Activated CD4-positive, alpha-beta T cell treated with anti-CD3 and anti-CD28 coated beads for 36 hours (primary cell): ENCODE measurements around the gene MALT1. TPM values are rescaled to one million over a fixed set of nuclear protein-coding genes. Genes with fewer than 3 reads are reported as not detected.

Source experiments
- ATAC-seq: fragments of 200-7000 bp; cut with Tn5 transposase; one replicate; pipeline ENCODE4 v1.10.0; 2021; ENCODE audit warnings: mild to moderate bottlenecking, moderate library complexity
- CTCF ChIA-PET: fragments of 350-600 bp; sonication (Branson Sonifier 250); formaldehyde crosslinking; loops from one replicate; lab custom pipeline; 2021; ENCODE audit warnings: antibody characterized with exemption; lab: Charles Lee
- POLR2A ChIA-PET: fragments of 350-600 bp; sonication (Branson Sonifier 250); formaldehyde crosslinking; loops from one replicate; lab custom pipeline; 2021; ENCODE audit warnings: antibody characterized with exemption, inconsistent platforms; lab: Charles Lee
- DNase-seq: peaks from one replicate; pipeline ENCODE4 v3.0.0-alpha.2; 2020
- H3K27ac Mint-ChIP-seq: one replicate; pipeline ENCODE4 v1.8.0; 2021; ENCODE audit warnings: mixed read lengths
- H3K27me3 Mint-ChIP-seq: one replicate; pipeline ENCODE4 v1.8.0; 2021; ENCODE audit warnings: mixed read lengths
- H3K36me3 Mint-ChIP-seq: one replicate; pipeline ENCODE4 v1.8.0; 2021; ENCODE audit warnings: low read depth, mixed read lengths
- H3K4me1 Mint-ChIP-seq: one replicate; pipeline ENCODE4 v1.8.0; 2021; ENCODE audit warnings: mixed read lengths
- H3K4me3 Mint-ChIP-seq: one replicate; pipeline ENCODE4 v1.8.0; 2021; ENCODE audit warnings: mild to moderate bottlenecking, moderate library complexity, mixed read lengths
- H3K9me3 Mint-ChIP-seq: one replicate; pipeline ENCODE4 v1.8.0; 2021; ENCODE audit warnings: low read depth, mixed read lengths
- intact Hi-C, 2 experiments: fragments of 100-400 bp; cut with DNase I in 1 of 2; cut with micrococcal nuclease in 1 of 2; formaldehyde crosslinking; loops; one replicate each; pipeline versions ENCODE4 v1.14.2 to v1.15.1; 2022 to 2024; cut with DNase I, micrococcal nuclease
- total RNA-seq, 2 experiments: library from RNA; stranded (reverse); gene quantifications; one replicate each; pipeline ENCODE4 v1.2.3, GENCODE V29; 2021

Gene MALT1
- total RNA-seq: 10 to 100 TPM; 39.3 to 40.5 TPM

- Mint-ChIP-seq H3K4me1 (peaks cover 63% of the 10 kb centered on the region), H3K27me3 (no peaks in the 10 kb centered on the region), H3K4me3 (peak within 1 kb of the TSS; percentile 98), H3K9me3 (no peaks in the 10 kb centered on the region), H3K27ac (peak within 1 kb of the TSS; percentile 96), H3K36me3 (peaks cover 18% of the 10 kb centered on the region)
- intact Hi-C loops: loop anchor here (1.0 to 10.0 kb wide), 10 partner anchors 17 to 1234 kb away; partner anchors contain the start of genes LMAN1 (in 1 of the 2) and SEC11C (in 1 of the 2)
- POLR2A ChIA-PET: interaction anchor here (0.6 to 1.4 kb wide), 8 partner anchors 10 to 126 kb away, joined by 3 to 8 read pairs (median 4); no protein-coding TSS in a partner anchor
- ATAC-seq (peak; percentile 83), DNase-seq (peak; percentile 97)
- CTCF ChIA-PET: interaction anchor here (0.6 to 2.7 kb wide), 11 partner anchors 10 to 150 kb away, joined by 3 to 16 read pairs (median 4); no protein-coding TSS in a partner anchor
These were observed at the start of gene MALT1 for GRCh38 chr18:58671111-58671631. Gene MALT1, plus strand, starts transcription at chr18:58671465. Its CDS starts 179 bp downstream, at chr18:58671644.

- Mint-ChIP-seq H3K27me3 (no peaks in the 10 kb centered on the region), H3K27ac (no peak overlapping the region), H3K4me1 (peaks cover 13% of the 10 kb centered on the region), H3K4me3 (no peak overlapping the region), H3K9me3 (no peaks in the 10 kb centered on the region), H3K36me3 (no peaks in the 10 kb centered on the region)
- POLR2A ChIA-PET: interaction anchor here (0.7 kb wide), 1 partner anchor 120 kb away, joined by 3 read pairs; no protein-coding TSS in a partner anchor
- CTCF ChIA-PET: interaction anchor here (0.6 to 1.1 kb wide), 2 partner anchors 41 to 140 kb away, joined by 3 read pairs; no protein-coding TSS in a partner anchor
- ATAC-seq (no peak), DNase-seq (no peak)
- intact Hi-C loops: no loop called here
These were observed 47.3 kb upstream of the MALT1 start for GRCh38 chr18:58624011-58624410.

- Mint-ChIP-seq H3K4me3 (no peak overlapping the region), H3K36me3 (no peaks in the 10 kb centered on the region), H3K9me3 (no peaks in the 10 kb centered on the region), H3K27ac (peak overlapping the region; percentile 23), H3K4me1 (peaks cover 24% of the 10 kb centered on the region), H3K27me3 (no peaks in the 10 kb centered on the region)
- POLR2A ChIA-PET: no interaction called here
- DNase-seq (no peak), ATAC-seq (no peak)
- CTCF ChIA-PET: interaction anchor here (1.2 to 1.4 kb wide), 2 partner anchors 11 to 14 kb away, joined by 3 to 4 read pairs; no protein-coding TSS in a partner anchor
- intact Hi-C loops: no loop called here
These were observed 45.4 kb upstream of the MALT1 start for GRCh38 chr18:58625839-58626238.

GRCh38 chr18:58630071-58630470 is 41.2 kb upstream of the MALT1 start:
- Mint-ChIP-seq H3K27ac (no peak overlapping the region), H3K4me1 (peaks cover 37% of the 10 kb centered on the region), H3K27me3 (no peaks in the 10 kb centered on the region), H3K36me3 (no peaks in the 10 kb centered on the region), H3K9me3 (no peaks in the 10 kb centered on the region), H3K4me3 (no peak overlapping the region)
- DNase-seq: no peak
- POLR2A ChIA-PET: interaction anchor here (0.6 kb wide), 1 partner anchor 101 kb away, joined by 3 read pairs; no protein-coding TSS in a partner anchor
- intact Hi-C loops: no loop called here
- CTCF ChIA-PET: interaction anchor here (0.9 to 1.8 kb wide), 2 partner anchors 17 to 134 kb away, joined by 3 to 5 read pairs; no protein-coding TSS in a partner anchor
- no peak for ATAC-seq

- ChIA-PET POLR2A (no interaction called here), CTCF (no interaction called here)
- Mint-ChIP-seq H3K9me3 (no peaks in the 10 kb centered on the region), H3K4me1 (peaks cover 44% of the 10 kb centered on the region), H3K27ac (no peak overlapping the region), H3K27me3 (no peaks in the 10 kb centered on the region), H3K4me3 (no peak overlapping the region), H3K36me3 (no peaks in the 10 kb centered on the region)
- DNase-seq: no peak
- intact Hi-C loops: no loop called here
- ATAC-seq: no peak
These were observed 40.0 kb upstream of the MALT1 start for GRCh38 chr18:58631301-58631700.

GRCh38 chr18:58632552-58632951 is 38.7 kb upstream of the MALT1 start:
- H3K4me3 Mint-ChIP-seq: no peak overlapping the region
- CTCF ChIA-PET: interaction anchor here (0.8 to 1.0 kb wide), 2 partner anchors 34 to 696 kb away, joined by 3 read pairs; no protein-coding TSS in a partner anchor
- no peaks in the 10 kb centered on the region for H3K9me3 Mint-ChIP-seq
- intact Hi-C loops: no loop called here
- ATAC-seq (no peak), DNase-seq (no peak)
- H3K36me3 Mint-ChIP-seq: no peaks in the 10 kb centered on the region
- H3K4me1 Mint-ChIP-seq: peaks cover 44% of the 10 kb centered on the region
- H3K27ac Mint-ChIP-seq: no peak overlapping the region
- H3K27me3 Mint-ChIP-seq: no peaks in the 10 kb centered on the region
- POLR2A ChIA-PET: no interaction called here

- no peak for DNase-seq
- H3K4me1 Mint-ChIP-seq: peaks cover 48% of the 10 kb centered on the region
- no peak overlapping the region for H3K27ac Mint-ChIP-seq
- ATAC-seq: no peak
- no peaks in the 10 kb centered on the region for H3K9me3 Mint-ChIP-seq
- no peak overlapping the region for H3K4me3 Mint-ChIP-seq
- POLR2A ChIA-PET: no interaction called here
- intact Hi-C loops: no loop called here
- no peaks in the 10 kb centered on the region for H3K36me3 Mint-ChIP-seq
- CTCF ChIA-PET: interaction anchor here (1.7 kb wide), 1 partner anchor 130 kb away, joined by 4 read pairs; no protein-coding TSS in a partner anchor
- peaks cover 4% of the 10 kb centered on the region for H3K27me3 Mint-ChIP-seq
These were observed 37.4 kb upstream of the MALT1 start for GRCh38 chr18:58633874-58634273.

GRCh38 chr18:58635891-58636290 is 35.4 kb upstream of the MALT1 start:
- no peak for DNase-seq
- Mint-ChIP-seq H3K36me3 (no peaks in the 10 kb centered on the region), H3K27me3 (peaks cover 4% of the 10 kb centered on the region), H3K4me1 (peaks cover 43% of the 10 kb centered on the region), H3K27ac (no peak overlapping the region), H3K4me3 (no peak overlapping the region), H3K9me3 (no peaks in the 10 kb centered on the region)
- POLR2A ChIA-PET: interaction anchor here (0.6 kb wide), 1 partner anchor 109 kb away, joined by 9 read pairs; no protein-coding TSS in a partner anchor
- ATAC-seq: peak; percentile 64
- CTCF ChIA-PET: interaction anchor here (0.6 to 1.6 kb wide), 8 partner anchors 11 to 291 kb away, joined by 3 to 6 read pairs (median 3); no protein-coding TSS in a partner anchor
- intact Hi-C loops: no loop called here

- intact Hi-C loops: no loop called here
- no peak overlapping the region for H3K27ac Mint-ChIP-seq
- no peaks in the 10 kb centered on the region for H3K36me3 Mint-ChIP-seq
- H3K27me3 Mint-ChIP-seq: peaks cover 4% of the 10 kb centered on the region
- H3K9me3 Mint-ChIP-seq: no peaks in the 10 kb centered on the region
- peaks cover 43% of the 10 kb centered on the region for H3K4me1 Mint-ChIP-seq
- CTCF ChIA-PET: interaction anchor here (0.9 to 1.6 kb wide), 3 partner anchors 11 to 37 kb away, joined by 3 to 4 read pairs (median 3); no protein-coding TSS in a partner anchor
- ATAC-seq: no peak
- POLR2A ChIA-PET: no interaction called here
- DNase-seq: no peak
- no peak overlapping the region for H3K4me3 Mint-ChIP-seq
These were observed 34.1 kb upstream of the MALT1 start for GRCh38 chr18:58637197-58637596.

- Mint-ChIP-seq H3K9me3 (no peaks in the 10 kb centered on the region), H3K4me1 (peaks cover 43% of the 10 kb centered on the region), H3K27ac (no peak overlapping the region), H3K27me3 (peaks cover 4% of the 10 kb centered on the region), H3K4me3 (no peak overlapping the region), H3K36me3 (no peaks in the 10 kb centered on the region)
- DNase-seq: no peak
- no peak for ATAC-seq
- intact Hi-C loops: no loop called here
- ChIA-PET CTCF (interaction anchor here (0.9 kb wide), 1 partner anchor 10 kb away, joined by 3 read pairs; no protein-coding TSS in a partner anchor), POLR2A (no interaction called here)
These were observed 33.3 kb upstream of the MALT1 start for GRCh38 chr18:58637946-58638345.

GRCh38 chr18:58638441-58638840 is 32.8 kb upstream of the MALT1 start:
- H3K27ac Mint-ChIP-seq: no peak overlapping the region
- intact Hi-C loops: no loop called here
- no peak overlapping the region for H3K4me3 Mint-ChIP-seq
- ChIA-PET CTCF (no interaction called here), POLR2A (no interaction called here)
- peaks cover 39% of the 10 kb centered on the region for H3K4me1 Mint-ChIP-seq
- ATAC-seq (no peak), DNase-seq (no peak)
- H3K36me3 Mint-ChIP-seq: no peaks in the 10 kb centered on the region
- H3K9me3 Mint-ChIP-seq: no peaks in the 10 kb centered on the region
- H3K27me3 Mint-ChIP-seq: peaks cover 4% of the 10 kb centered on the region
